Activated CD8-positive, alpha-beta T cell treated with anti-CD3 and anti-CD28 coated beads, Interleukin-2, amount 10 ng/mL, durations not matched to agents 7 days and 5 days (primary cell): ENCODE measurements around the gene IL20. TPM values are rescaled to one million over a fixed set of nuclear protein-coding genes. Genes with fewer than 3 reads are reported as not detected.
A peak's percentile ranks its signal among the peaks of the same experiment; 100 is the strongest.

Experiments used
- ATAC-seq: fragments of 150-1000 bp; cut with Tn5 transposase; one replicate; pipeline ENCODE4 v1.10.0; 2021; ENCODE audit warnings: moderate library complexity
- CTCF ChIA-PET: fragments of 350-600 bp; sonication (Branson Sonifier 250); formaldehyde crosslinking; loops from one replicate; lab custom pipeline; 2021; ENCODE audit warnings: antibody characterized with exemption; lab: Charles Lee
- POLR2A ChIA-PET: fragments of 350-600 bp; sonication (Branson Sonifier 250); formaldehyde crosslinking; loops from one replicate; lab custom pipeline; 2021; ENCODE audit warnings: antibody characterized with exemption; lab: Charles Lee
- DNase-seq: peaks from one replicate; pipeline ENCODE4 v3.0.0-alpha.2; 2020
- H3K27ac Mint-ChIP-seq: one replicate; pipeline ENCODE4 v1.8.0; 2021; ENCODE audit warnings: mild to moderate bottlenecking, mixed read lengths
- H3K27me3 Mint-ChIP-seq: one replicate; pipeline ENCODE4 v1.8.0; 2021; ENCODE audit warnings: low read depth, mixed read lengths
- H3K36me3 Mint-ChIP-seq: one replicate; pipeline ENCODE4 v1.8.0; 2021; ENCODE audit warnings: low read depth, mixed read lengths
- H3K4me1 Mint-ChIP-seq: one replicate; pipeline ENCODE4 v1.8.0; 2021; ENCODE audit warnings: low read depth, mixed read lengths
- H3K4me3 Mint-ChIP-seq: one replicate; pipeline ENCODE4 v1.8.0; 2021; ENCODE audit warnings: mild to moderate bottlenecking, mixed read lengths
- H3K9me3 Mint-ChIP-seq: one replicate; pipeline ENCODE4 v1.8.0; 2022; ENCODE audit warnings: mixed read lengths; ENCODE audit not compliant: insufficient read depth
- total RNA-seq, 2 experiments: library from RNA; stranded (reverse); gene quantifications; one replicate each; pipeline ENCODE4 v1.2.3, GENCODE V29; 2021

Gene IL20
- total RNA-seq, 2 experiments from 2014 or later = not detected

- ATAC-seq = peak; percentile 64
- CTCF ChIA-PET = interaction anchor here (0.6 to 5.0 kb wide), 87 partner anchors 9 to 304 kb away, joined by 3 to 185 read pairs (median 6); partner anchors contain the start of genes DYRK3, FCMR, IL10 and IL19
- H3K4me3 Mint-ChIP-seq = no peak overlapping the region
- peak; percentile 80 for DNase-seq
- H3K9me3 Mint-ChIP-seq = no peaks in the 10 kb centered on the region
- H3K27ac Mint-ChIP-seq = no peak overlapping the region
- peaks cover 65% of the 10 kb centered on the region for H3K4me1 Mint-ChIP-seq
- no peaks in the 10 kb centered on the region for H3K27me3 Mint-ChIP-seq
- peaks cover 63% of the 10 kb centered on the region for H3K36me3 Mint-ChIP-seq
- POLR2A ChIA-PET = interaction anchor here (0.6 to 1.4 kb wide), 3 partner anchors 9 to 177 kb away, joined by 3 to 8 read pairs (median 7); partner anchors contain the start of gene FCMR
Measured at GRCh38 chr1:206912445-206913095, 47.1 kb downstream of the IL20 start.

GRCh38 chr1:206913766-206914537 lies 48.5 kb downstream of the IL20 start:
- DNase-seq (no peak), ATAC-seq (no peak)
- POLR2A ChIA-PET = interaction anchor here (0.6 to 0.7 kb wide), 2 partner anchors 199 to 782 kb away, joined by 3 to 8 read pairs; no protein-coding TSS in a partner anchor
- CTCF ChIA-PET = interaction anchor here (0.7 to 5.0 kb wide), 13 partner anchors 12 to 279 kb away, joined by 3 to 185 read pairs (median 36); partner anchors contain the start of genes DYRK3 and IL19
- Mint-ChIP-seq H3K4me1 (peaks cover 71% of the 10 kb centered on the region), H3K27ac (no peak overlapping the region), H3K9me3 (no peaks in the 10 kb centered on the region), H3K36me3 (peaks cover 59% of the 10 kb centered on the region), H3K4me3 (no peak overlapping the region), H3K27me3 (no peaks in the 10 kb centered on the region)

GRCh38 chr1:206915030-206915735 lies 49.8 kb downstream of the IL20 start:
- no peak overlapping the region for H3K4me3 Mint-ChIP-seq
- CTCF ChIA-PET = interaction anchor here (0.9 to 5.0 kb wide), 12 partner anchors 10 to 284 kb away, joined by 3 to 185 read pairs (median 6); no protein-coding TSS in a partner anchor

GRCh38 chr1:206916000-206916709 lies 50.7 kb downstream of the IL20 start:
- ChIA-PET CTCF (interaction anchor here (0.7 to 5.0 kb wide), 14 partner anchors 8 to 584 kb away, joined by 3 to 185 read pairs (median 6); partner anchors contain the start of gene IL20), POLR2A (interaction anchor here (0.8 to 1.2 kb wide), 2 partner anchors 9 to 125 kb away, joined by 3 read pairs; no protein-coding TSS in a partner anchor)
- Mint-ChIP-seq H3K4me3 (peak overlapping the region; percentile 28), H3K4me1 (peaks cover 77% of the 10 kb centered on the region), H3K27ac (no peak overlapping the region), H3K27me3 (no peaks in the 10 kb centered on the region), H3K9me3 (no peaks in the 10 kb centered on the region), H3K36me3 (peaks cover 61% of the 10 kb centered on the region)
- DNase-seq = no peak
- ATAC-seq = no peak

More at GRCh38 chr1:206915030-206915735, 49.8 kb downstream of the IL20 start:
- POLR2A ChIA-PET = interaction anchor here (0.7 kb wide), 1 partner anchor 780 kb away, joined by 3 read pairs; no protein-coding TSS in a partner anchor
- H3K27ac Mint-ChIP-seq = peak overlapping the region; percentile 10
- H3K4me1 Mint-ChIP-seq = peaks cover 73% of the 10 kb centered on the region
- DNase-seq (no peak), ATAC-seq (no peak)
- no peaks in the 10 kb centered on the region for H3K9me3 Mint-ChIP-seq
- peaks cover 61% of the 10 kb centered on the region for H3K36me3 Mint-ChIP-seq
- no peaks in the 10 kb centered on the region for H3K27me3 Mint-ChIP-seq

GRCh38 chr1:206918076-206918475 lies 52.7 kb downstream of the IL20 start:
- ChIA-PET CTCF (interaction anchor here (0.6 to 4.4 kb wide), 16 partner anchors 7 to 255 kb away, joined by 3 to 50 read pairs (median 10); partner anchors contain the start of gene IL20), POLR2A (interaction anchor here (1.9 kb wide), 1 partner anchor 10 kb away, joined by 6 read pairs; no protein-coding TSS in a partner anchor)
- ATAC-seq (no peak), DNase-seq (no peak)
- peaks cover 66% of the 10 kb centered on the region for H3K4me1 Mint-ChIP-seq
- no peaks in the 10 kb centered on the region for H3K9me3 Mint-ChIP-seq
- H3K36me3 Mint-ChIP-seq = peaks cover 45% of the 10 kb centered on the region
- peak overlapping the region; percentile 58 for H3K4me3 Mint-ChIP-seq
- no peaks in the 10 kb centered on the region for H3K27me3 Mint-ChIP-seq
- H3K27ac Mint-ChIP-seq = peak overlapping the region; percentile 75

Other genes starting within 250 kb of the IL20 start
- gene DYRK3, start 230.1 kb upstream of the IL20 start, total RNA-seq = 1 to 10 TPM; 5.3 to 5.9 TPM
- gene MAPKAPK2, start 180.7 kb upstream of the IL20 start, total RNA-seq = 10 to 100 TPM; 59.0 to 61.3 TPM
- not detected for gene IL19, start 94.8 kb upstream of the IL20 start, total RNA-seq
- gene IL10, start 93.1 kb upstream of the IL20 start, total RNA-seq = under 1 TPM in 1 of 2 experiments, not detected in 1; 0.32 TPM
- gene IL24, start 31.8 kb downstream of the IL20 start, total RNA-seq = not detected
- gene FCMR, start 56.3 kb downstream of the IL20 start, total RNA-seq = 10 to 100 TPM; 51.5 to 56.8 TPM
- gene PIGR, start 80.8 kb downstream of the IL20 start, total RNA-seq = not detected
- not detected for gene FCAMR, start 104.8 kb downstream of the IL20 start, total RNA-seq
- gene C1orf116, start 167.1 kb downstream of the IL20 start, total RNA-seq = not detected
- 1 to 10 TPM; 7.7 to 8.7 TPM for gene YOD1, start 185.6 kb downstream of the IL20 start, total RNA-seq
- gene PFKFB2, start 187.7 kb downstream of the IL20 start, total RNA-seq = 1 to 10 TPM; 5.0 to 6.6 TPM
- gene C4BPB, start 223.2 kb downstream of the IL20 start, total RNA-seq = 1 to 10 TPM; 1.7 to 3.2 TPM
- gene C4BPA, start 238.6 kb downstream of the IL20 start, total RNA-seq = not detected